Stimulated activated CD8-positive, alpha-beta memory T cell treated with anti-CD3 and anti-CD28 coated beads, Interleukin-4, amount 100 ng/mL, for 1 hour (primary cell): ENCODE results near the gene DNAH2.
"Not testable (repeated sequence)": the region's sequence is repeated elsewhere in the genome, so short reads cannot be mapped to it uniquely, and the experiment has no call there.

ENCODE experiments used
- DNase-seq, 2 donors: peaks; one replicate each; pipeline ENCODE4 v3.0.0-alpha.2; 2020; ENCODE audit warnings: low read depth in 2 of 2, low spot score in 1 of 2

The DNAH2 gene

DNA sequence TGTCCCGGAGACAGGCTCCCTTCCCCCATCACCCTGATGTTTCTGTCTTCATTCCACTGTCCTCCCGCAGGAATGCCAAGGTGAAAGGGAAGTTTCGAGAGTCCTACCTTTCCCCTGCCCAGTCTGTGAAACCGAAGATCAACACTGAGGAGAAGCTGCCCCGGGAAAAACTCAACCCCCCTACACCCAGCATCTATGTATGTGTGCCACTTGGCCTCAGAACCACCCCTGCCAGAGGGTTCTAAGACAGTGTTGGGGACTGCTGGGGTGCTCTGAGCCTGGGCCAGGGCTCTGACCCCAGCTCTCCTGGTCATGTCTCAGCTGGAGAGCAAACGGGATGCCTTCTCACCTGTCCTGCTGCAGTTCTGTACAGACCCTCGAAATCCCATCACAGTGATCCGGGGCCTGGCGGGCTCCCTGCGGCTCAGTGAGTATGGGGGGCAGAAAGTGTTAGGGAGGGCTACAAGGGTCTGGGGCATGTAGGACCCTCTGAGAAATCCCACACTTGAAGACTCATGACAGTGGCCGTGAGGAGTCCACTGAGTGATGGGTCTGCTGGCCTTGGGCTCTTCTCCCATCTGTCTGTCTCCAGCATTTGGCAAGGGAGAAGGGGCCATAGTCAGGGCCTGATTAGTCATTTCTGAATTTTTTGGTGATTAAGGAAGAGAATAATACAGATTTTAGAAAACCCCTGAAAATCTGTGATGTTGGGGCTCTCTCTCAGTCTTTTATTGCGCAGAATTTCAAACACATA is 132.4 kb downstream of the DNAH2 start:
- DNase-seq: no peak

DNA sequence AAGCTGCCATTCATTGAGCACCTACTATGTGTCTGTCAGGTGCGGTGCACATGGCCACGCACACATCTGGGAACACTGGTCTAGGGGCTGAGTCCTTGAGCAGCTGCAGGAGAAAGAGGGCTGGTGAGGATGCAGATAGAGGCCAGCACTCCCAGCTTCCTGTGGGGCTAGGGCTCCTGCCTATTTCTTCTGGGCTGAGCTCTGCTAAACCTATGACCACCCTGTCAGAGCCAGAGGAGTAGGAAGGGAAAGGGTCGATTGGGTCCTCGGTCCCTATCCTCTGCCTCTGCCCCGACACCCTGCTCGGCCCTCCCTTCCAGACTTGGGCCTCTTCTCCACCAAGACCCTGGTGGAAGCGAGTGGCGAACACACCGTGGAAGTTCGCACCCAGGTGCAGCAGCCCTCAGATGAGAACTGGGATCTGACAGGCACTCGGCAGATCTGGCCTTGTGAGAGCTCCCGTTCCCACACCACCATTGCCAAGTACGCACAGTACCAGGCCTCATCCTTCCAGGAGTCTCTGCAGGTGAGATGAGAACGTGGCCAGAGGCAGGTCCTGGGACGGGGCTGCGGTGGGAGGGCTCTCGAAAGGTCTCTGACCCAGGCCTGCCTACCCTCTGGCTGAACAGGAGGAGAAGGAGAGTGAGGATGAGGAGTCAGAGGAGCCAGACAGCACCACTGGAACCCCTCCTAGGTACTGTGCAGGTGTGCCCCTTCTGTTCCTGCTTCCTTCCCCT is 133.3 kb downstream of the DNAH2 start:
- no peak for DNase-seq

DNA sequence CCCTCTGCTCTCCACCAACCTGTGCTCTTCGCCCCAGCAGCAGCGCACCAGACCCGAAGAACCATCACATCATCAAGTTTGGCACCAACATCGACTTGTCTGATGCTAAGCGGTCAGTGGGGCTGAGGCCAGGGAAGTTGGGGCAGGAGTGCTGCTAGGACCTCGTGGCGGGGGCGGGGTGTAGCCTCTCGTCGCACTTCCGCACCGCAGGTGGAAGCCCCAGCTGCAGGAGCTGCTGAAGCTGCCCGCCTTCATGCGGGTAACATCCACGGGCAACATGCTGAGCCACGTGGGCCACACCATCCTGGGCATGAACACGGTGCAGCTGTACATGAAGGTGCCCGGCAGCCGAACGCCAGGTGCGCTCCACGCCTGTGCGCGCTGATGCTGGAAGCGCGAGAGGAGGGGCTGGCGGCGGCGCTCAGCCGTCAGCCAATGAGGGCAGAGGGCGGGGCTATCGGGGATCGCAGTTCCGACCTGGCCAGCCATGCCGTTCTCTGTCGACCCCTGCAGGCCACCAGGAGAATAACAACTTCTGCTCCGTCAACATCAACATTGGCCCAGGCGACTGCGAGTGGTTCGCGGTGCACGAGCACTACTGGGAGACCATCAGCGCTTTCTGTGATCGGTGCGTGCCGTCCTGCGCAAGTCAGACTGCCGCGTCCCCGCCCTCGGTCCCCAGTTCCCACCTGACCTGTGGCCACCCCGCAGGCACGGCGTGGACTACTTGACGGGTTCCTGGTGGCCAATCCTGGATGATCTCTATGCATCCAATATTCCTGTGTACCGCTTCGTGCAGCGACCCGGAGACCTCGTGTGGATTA is 134.1 kb downstream of the DNAH2 start:
- DNase-seq: peak; percentile 83 to 90

DNA sequence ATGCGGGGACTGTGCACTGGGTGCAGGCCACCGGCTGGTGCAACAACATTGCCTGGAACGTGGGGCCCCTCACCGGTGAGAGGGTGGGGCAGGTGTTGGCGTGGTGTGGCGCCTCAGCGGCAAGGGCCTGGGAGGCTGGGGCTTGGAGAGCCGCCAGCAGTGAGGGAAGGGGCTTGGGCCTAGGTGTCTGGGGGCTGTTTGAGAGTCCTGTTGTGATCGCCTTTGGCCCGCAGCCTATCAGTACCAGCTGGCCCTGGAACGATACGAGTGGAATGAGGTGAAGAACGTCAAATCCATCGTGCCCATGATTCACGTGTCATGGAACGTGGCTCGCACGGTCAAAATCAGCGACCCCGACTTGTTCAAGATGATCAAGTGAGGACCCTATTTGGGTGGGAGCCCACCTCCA is 134.7 kb downstream of the DNAH2 start:
- DNase-seq: no peak

DNA sequence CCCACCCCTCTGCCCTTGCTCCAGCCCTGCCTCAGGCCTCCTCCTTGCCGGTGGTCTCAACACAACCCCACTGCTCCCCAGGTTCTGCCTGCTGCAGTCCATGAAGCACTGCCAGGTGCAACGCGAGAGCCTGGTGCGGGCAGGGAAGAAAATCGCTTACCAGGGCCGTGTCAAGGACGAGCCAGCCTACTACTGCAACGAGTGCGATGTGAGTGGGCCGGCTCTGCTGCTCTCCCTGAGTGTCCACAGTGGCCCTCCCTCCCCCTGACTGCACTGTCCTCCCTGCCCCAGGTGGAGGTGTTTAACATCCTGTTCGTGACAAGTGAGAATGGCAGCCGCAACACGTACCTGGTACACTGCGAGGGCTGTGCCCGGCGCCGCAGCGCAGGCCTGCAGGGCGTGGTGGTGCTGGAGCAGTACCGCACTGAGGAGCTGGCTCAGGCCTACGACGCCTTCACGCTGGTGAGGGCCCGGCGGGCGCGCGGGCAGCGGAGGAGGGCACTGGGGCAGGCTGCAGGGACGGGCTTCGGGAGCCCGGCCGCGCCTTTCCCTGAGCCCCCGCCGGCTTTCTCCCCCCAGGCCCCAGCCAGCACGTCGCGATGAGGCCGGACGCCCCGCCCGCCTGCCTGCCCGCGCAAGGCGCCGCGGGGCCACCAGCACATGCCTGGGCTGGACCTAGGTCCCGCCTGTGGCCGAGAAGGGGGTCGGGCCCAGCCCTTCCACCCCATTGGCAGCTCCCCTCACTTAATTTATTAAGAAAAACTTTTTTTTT is 135.6 kb downstream of the DNAH2 start:
- no peak for DNase-seq

DNA sequence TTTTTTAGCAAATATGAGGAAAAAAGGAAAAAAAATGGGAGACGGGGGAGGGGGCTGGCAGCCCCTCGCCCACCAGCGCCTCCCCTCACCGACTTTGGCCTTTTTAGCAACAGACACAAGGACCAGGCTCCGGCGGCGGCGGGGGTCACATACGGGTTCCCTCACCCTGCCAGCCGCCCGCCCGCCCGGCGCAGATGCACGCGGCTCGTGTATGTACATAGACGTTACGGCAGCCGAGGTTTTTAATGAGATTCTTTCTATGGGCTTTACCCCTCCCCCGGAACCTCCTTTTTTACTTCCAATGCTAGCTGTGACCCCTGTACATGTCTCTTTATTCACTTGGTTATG is 136.1 kb downstream of the DNAH2 start:
- DNase-seq: no peak

DNA sequence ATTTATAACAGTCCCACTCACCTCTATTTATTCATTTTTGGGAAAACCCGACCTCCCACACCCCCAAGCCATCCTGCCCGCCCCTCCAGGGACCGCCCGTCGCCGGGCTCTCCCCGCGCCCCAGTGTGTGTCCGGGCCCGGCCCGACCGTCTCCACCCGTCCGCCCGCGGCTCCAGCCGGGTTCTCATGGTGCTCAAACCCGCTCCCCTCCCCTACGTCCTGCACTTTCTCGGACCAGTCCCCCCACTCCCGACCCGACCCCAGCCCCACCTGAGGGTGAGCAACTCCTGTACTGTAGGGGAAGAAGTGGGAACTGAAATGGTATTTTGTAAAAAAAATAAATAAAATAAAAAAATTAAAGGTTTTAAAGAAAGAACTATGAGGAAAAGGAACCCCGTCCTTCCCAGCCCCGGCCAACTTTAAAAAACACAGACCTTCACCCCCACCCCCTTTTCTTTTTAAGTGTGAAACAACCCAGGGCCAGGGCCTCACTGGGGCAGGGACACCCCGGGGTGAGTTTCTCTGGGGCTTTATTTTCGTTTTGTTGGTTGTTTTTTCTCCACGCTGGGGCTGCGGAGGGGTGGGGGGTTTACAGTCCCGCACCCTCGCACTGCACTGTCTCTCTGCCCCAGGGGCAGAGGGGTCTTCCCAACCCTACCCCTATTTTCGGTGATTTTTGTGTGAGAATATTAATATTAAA is 136.7 kb downstream of the DNAH2 start:
- no peak for DNase-seq

DNA sequence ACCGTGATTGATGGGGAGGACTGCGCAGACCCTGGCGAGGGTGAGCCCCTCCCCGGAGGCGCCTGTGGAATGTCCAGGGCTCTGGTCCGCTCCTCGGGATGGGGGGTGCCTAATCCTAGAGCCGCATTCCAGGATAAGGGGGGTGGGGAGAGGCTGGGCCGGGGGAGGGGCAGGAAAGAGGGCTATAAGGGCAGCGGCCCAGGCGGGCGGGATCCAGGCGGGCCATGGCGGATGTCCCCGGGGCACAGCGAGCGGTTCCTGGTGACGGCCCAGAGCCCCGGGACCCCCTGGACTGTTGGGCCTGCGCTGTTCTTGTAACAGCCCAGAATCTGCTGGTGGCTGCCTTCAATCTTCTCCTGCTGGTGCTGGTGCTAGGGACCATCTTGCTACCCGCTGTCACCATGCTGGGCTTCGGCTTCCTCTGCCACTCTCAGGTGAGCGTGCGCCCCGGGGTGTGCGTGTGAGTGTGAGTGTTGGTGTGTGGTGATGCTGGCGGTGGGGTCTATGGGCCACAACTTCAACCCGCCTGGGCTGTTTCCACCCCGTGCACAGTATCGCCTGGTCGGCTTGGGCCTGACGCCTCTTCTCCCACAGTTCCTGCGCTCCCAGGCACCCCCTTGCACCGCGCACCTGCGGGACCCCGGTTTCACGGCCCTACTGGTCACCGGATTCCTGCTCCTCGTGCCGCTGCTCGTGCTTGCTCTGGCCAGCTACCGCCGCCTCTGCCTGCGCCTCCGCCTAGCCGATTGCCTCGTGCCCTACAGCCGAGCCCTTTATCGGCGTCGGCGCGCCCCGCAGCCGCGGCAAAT is 137.5 kb downstream of the DNAH2 start, which contains the start of gene TMEM88:
TSS of gene TMEM88 (plus strand) at position 216 of the 809 bp plus-strand sequence. CDS start at position 225, 9 bp downstream.
- DNase-seq: no peak

DNA sequence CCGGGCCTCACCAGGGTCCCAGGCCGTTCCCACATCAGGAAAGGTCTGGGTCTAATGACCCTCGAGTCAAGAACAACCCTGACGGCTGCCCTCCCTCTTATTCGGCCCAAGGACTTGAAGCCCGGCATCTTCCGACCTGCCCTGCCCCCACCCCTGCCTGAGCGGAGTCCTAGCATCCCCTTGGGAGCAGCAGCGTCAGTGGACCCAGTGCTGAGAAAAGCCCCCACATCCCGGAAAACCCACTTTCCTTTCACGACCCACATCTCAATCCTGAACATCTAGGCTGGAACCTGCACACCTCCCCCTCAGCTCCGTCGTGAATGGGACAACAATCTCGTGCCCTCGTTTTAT is 138.1 kb downstream of the DNAH2 start:
- DNase-seq: no peak

DNA sequence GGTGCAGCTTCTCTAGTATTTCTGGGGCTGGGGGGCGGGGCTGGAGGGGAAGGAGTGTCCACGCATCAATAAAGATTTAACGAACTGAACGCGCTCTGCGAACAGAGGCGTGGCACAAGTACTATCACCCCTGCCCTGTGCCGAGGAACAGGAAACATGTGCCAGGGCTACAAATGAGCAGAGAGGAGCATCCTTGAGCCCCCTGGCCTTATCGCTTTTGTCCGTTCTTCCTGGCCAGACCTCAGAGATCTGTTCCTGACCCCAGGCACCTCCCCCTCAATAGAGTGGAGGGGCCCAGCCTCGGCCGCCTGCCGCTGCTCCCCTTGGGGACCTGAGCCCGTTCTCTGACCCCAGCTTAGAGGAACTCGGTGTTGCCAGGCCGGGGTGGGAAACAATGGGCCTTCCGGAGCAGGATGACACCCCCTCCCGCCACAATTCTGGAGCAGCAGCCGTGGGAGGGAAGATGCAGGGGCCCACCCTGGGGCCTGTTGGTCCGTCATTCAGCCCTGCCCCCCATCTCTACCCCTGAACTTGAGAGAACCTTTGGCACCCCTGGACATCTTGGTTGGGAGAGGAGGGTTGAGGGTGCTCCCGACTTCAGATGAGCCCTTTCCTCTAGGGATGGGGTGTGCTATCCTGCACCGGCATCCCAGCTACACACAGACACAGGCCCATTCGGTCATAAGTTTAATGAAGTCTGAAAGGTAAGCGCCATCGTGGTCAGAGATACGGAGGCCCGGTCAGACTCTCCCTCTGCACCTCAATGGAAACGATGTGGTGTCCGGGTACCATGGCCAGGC is 138.7 kb downstream of the DNAH2 start:
- no peak for DNase-seq

DNA sequence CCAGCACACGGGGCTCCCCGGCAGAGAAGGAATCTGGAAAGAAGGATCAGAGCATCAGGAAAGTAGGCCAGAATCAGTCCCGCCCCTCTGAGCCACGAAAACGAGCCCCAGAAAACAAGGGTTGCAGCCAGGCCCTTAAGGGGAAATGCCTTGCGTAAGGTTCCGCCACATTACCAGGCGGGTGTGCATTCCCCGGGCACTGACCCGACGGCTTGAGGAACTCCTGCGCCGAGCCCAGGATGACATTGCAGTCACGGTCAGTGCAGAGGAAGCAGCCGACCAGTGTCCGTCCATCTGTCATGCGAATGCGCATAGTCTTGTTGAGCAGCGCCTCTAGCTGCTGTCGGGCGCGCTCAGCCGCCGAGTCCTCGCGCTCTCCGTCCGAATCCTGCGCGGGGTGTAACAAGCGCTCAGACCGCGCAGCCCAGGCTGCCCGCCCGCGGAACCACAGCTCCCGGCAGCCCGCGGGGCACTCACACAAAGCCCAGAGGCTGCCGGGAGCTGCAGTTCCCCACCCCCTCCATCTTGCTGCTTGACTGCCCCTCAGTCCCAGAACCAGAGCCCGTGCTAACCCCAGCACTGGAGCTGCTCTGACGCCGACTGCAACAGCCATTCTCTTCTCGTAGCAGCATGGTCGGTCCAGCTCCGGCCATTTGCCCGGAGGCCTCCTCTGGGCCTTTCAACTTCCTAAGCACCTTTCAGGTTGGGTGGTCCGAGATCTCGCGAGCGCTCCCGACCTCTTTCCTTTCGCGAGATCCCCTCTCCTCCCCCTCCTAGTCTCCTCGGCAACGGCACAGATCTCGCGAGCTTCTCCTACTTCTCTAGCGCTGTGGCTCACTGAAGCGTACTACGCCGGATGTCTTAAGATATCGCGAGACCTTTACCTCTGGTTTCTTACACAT is 139.5 kb downstream of the DNAH2 start, which contains the start of gene NAA38:
TSS of gene NAA38 (minus strand) at position 749 of the 902 bp plus-strand sequence. CDS start at position 653, 96 bp downstream.
- DNase-seq: peak; percentile 82 to 91

DNA sequence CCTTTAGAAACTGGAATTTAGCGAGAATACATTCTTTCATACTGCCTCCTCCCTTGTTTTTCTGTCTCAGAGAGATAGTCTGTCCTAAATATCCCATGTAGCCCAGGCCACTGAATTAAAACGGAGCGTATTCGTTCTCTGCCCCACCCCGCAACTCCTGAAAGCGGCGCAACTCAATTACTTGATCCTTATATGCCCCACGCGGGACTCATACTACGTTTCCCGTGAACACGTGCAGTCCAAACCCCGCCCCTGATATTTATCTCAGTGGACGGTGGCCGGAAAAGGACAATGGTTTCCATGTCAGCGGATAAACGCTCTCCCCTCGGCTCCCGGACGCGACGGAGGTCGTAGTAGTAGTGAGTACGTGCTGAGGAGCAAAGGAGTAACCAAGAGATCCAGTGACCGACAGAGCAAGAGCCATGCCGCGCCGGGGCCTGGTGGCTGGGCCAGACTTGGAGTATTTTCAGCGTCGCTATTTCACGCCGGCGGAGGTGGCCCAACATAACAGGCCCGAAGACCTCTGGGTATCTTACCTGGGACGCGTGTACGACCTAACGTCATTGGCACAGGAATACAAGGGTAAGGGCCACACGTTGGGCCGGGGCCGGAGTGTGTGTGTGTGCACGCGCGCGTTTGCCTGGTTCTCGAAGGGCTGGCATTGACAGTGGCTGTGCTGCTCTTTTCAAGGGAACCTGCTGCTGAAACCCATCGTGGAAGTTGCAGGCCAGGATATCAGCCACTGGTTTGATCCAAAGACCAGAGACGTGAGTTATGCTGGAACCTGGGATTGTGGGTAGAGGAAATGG is 140.4 kb downstream of the DNAH2 start, which contains the start of gene CYB5D1:
TSS of gene CYB5D1 (plus strand) at position 291 of the 809 bp plus-strand sequence. CDS start at position 423, 132 bp downstream.
- DNase-seq: peak; percentile 80 to 81

DNA sequence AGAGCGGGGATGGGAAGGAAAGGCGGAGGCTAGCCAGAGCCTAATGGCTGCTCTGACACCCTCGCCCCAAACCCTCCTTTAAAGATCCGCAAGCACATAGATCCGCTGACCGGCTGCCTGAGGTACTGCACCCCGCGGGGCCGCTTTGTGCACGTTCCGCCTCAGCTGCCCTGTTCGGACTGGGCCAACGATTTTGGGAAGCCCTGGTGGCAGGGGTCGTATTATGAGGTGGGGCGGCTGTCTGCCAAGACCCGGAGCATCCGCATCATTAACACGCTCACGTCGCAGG is 140.9 kb downstream of the DNAH2 start:
- no peak for DNase-seq

DNA sequence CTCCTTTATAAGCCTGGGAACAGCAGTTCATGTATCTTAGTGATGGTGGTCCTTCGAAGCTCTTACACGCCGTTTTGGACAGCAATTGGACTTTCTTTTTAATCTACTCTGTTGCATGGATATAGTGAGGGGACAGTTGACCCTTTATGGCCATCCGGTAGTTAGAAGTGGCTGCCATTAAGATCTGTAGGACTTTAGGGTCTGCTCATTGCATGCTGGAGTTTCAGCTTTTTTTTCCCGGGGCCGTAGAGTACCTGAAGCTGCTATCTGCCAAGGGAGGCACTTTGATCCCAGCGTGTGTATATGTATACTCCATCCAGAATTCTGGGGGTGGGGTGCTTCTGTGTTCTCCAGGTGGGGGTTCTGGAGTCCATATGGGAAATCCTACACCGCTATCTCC is 141.5 kb downstream of the DNAH2 start:
- DNase-seq: no peak

DNA sequence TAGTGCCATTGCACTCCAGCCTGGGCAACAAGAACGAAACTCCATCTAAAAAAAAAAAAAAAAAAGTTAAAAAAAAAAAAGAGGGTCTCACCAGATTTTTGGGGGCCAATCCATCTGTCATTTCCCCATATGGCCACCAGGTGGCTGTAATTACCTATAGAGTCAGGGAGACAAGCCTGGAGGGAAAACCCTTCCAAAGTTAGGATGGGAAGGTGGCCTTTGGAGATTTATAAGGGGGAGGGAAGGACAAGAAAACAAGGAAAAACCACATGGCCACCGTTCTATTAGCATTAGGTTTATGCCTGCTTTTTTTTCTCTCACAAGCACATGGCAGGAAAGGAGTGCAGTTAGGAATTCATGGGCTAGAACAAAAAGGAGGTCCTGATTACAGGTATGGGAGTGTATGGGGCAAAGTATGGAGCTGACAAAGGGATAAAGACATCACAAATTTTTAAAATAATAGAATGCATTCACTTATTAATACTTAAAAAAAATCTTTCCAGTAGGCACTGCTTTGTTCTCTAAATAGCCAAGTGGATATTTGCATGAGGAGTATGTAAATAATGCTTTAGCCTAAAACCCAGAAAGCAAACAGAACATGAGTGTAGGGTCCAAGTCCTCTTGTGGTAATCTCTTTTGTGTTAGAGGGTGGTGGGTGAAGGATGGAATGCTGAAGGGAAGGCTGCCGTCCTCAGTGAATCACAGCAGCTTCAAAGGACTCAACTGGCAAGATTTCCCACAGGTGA is 145.3 kb downstream of the DNAH2 start:
- DNase-seq: no peak

DNA sequence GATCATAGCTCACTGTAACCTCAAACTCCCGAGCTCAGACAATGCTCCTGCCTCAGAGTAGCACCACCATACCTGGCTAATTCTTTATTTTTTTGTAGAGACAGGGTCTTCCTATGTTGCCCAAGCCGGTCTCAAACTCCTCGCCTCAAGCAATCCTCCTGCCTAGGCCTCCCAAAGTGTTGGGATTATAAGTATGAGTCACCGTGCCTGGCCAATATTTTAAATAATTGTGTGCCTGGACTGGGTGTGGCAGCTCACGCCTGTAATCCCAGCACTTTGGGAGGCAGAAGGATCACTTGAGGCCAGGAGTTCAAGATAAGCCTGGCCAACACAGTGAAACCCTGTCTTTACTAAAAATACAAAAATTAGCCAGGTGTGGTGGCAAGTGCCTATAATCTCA is 146.8 kb downstream of the DNAH2 start:
- DNase-seq: not testable (repeated sequence)
